HG03060 (cell line): ENCODE data around the gene SNX15.

Experiments
- ATAC-seq: cut with Tn5 transposase; IDR thresholded peaks from one replicate; pipeline ENCODE4 v1.9.1; 2021; ENCODE audit warnings: low read depth, moderate number of reproducible peaks; ENCODE audit not compliant: unreplicated experiment

SNX15 gene

GRCh38 chr11:65051398-65051858, 24.2 kb downstream of the SNX15 start:
- no peak for ATAC-seq

GRCh38 chr11:65053827-65054508, 26.7 kb downstream of the SNX15 start:
- no peak for ATAC-seq

- no peak for ATAC-seq
Measured at GRCh38 chr11:65055538-65055937, 28.3 kb downstream of the SNX15 start.

- ATAC-seq, result no peak
Measured at GRCh38 chr11:65056999-65057398, 29.8 kb downstream of the SNX15 start.

- ATAC-seq, result no peak
Measured at GRCh38 chr11:65057526-65057925, 30.3 kb downstream of the SNX15 start.

GRCh38 chr11:65058012-65058411, 30.8 kb downstream of the SNX15 start:
- no peak for ATAC-seq

GRCh38 chr11:65058419-65059054, 31.3 kb downstream of the SNX15 start, which contains the start of gene NAALADL1:
TSS of gene NAALADL1 (minus strand) at chr11:65058553. CDS start at chr11:65058521, 32 bp downstream.
- ATAC-seq, result no peak

- no peak for ATAC-seq
Measured at GRCh38 chr11:65059523-65059922, 32.3 kb downstream of the SNX15 start.

- no peak for ATAC-seq
Measured at GRCh38 chr11:65059959-65060824, 33.0 kb downstream of the SNX15 start.

GRCh38 chr11:65060913-65061408, 33.7 kb downstream of the SNX15 start:
- ATAC-seq, result no peak

GRCh38 chr11:65063532-65063931, 36.3 kb downstream of the SNX15 start:
- no peak for ATAC-seq

- no peak for ATAC-seq
Measured at GRCh38 chr11:65064847-65065240, 37.6 kb downstream of the SNX15 start.

- ATAC-seq, result no peak
Measured at GRCh38 chr11:65065851-65066250, 38.6 kb downstream of the SNX15 start.

GRCh38 chr11:65066315-65066714, 39.1 kb downstream of the SNX15 start:
- no peak for ATAC-seq

- ATAC-seq, result no peak
Measured at GRCh38 chr11:65066805-65067291, 39.6 kb downstream of the SNX15 start.

GRCh38 chr11:65067446-65067845, 40.2 kb downstream of the SNX15 start:
- no peak for ATAC-seq

- no peak for ATAC-seq
Measured at GRCh38 chr11:65069217-65069616, 42.0 kb downstream of the SNX15 start.

GRCh38 chr11:65071907-65072630, 44.8 kb downstream of the SNX15 start:
- no peak for ATAC-seq

- ATAC-seq, result no peak
Measured at GRCh38 chr11:65072631-65072966, 45.4 kb downstream of the SNX15 start.

GRCh38 chr11:65077451-65077850, 50.2 kb downstream of the SNX15 start:
- ATAC-seq, result no peak
